ENCODE measurements around the gene PRIMA1.
"Not testable (repeated sequence)": the region's sequence is repeated elsewhere in the genome, so short reads cannot be mapped to it uniquely, and the experiment has no call there.

PRIMA1 gene, protein sequence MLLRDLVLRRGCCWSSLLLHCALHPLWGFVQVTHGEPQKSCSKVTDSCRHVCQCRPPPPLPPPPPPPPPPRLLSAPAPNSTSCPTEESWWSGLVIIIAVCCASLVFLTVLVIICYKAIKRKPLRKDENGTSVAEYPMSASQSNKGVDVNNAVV

DNA sequence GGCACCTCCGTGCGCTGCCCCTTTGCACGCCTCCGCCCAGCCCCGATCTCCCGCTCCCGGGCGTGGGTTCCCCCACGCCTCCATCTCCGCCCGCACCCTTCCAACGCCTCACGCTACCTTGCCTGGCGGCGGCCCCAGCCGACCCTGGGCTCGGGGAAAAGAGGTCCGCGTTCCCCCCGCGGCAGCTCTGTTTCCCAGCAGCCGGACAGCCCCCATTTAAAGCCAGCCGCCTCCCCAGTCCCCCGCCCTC lies at the start of gene PRIMA1:
PRIMA1 (minus strand) TSS at position 193 of the 250 bp plus-strand sequence. CDS start 767 bp downstream, outside the sequence.
- DNase-seq, result no peak

- no peak for DNase-seq
Observed at GRCh38 chr14:93834699-93835371, 46.5 kb upstream of the PRIMA1 start.

GRCh38 chr14:93832665-93833064 lies 44.4 kb upstream of the PRIMA1 start:
- no peak for DNase-seq

GRCh38 chr14:93832081-93832480 lies 43.8 kb upstream of the PRIMA1 start:
- DNase-seq, result no peak

DNA sequence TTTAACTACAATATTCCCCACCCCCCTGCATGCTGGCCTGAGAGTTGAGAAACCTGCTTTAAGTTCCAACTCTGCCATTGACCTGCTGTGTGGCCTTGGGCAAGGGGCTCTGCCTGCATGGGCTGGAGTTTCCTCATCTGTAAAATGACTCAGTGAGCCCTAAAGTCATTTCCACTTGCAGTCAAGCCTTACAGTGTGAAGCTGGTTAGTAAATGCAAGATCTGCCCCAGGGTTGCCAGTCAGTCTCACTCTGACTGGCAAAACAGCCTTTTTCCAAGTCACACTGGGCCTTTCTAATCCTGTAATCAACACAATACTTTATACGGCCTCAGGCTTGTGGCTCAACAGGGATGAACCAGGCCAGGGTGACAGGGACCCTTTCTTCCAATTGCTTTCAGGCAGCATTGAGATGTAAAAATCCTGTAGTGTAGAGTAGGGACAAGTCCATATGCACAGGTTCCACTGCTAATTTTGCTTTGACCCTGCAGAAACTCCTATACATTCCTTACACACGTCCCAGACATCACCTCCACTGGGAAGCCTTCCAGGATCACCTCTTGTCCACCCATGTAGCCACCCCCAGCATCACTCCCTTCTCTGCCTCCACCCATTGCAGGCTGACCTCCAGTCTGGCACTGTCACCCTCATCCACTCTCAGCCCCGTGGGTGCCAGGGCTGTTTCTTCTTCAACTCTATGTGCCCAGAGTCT lies 42.6 kb upstream of the PRIMA1 start:
- DNase-seq, result no peak

GRCh38 chr14:93829839-93830481 lies 41.7 kb upstream of the PRIMA1 start:
- DNase-seq, result no peak

- DNase-seq, result no peak
Observed at GRCh38 chr14:93825235-93825553, 36.9 kb upstream of the PRIMA1 start.

- DNase-seq, result no peak
Observed at GRCh38 chr14:93824518-93825234, 36.4 kb upstream of the PRIMA1 start.

- no peak for DNase-seq
Observed at GRCh38 chr14:93824076-93824475, 35.8 kb upstream of the PRIMA1 start.

- no peak for DNase-seq
Observed at GRCh38 chr14:93821051-93821450, 32.8 kb upstream of the PRIMA1 start.

GRCh38 chr14:93818857-93819256 lies 30.6 kb upstream of the PRIMA1 start:
- DNase-seq, result no peak

- no peak for DNase-seq
Observed at GRCh38 chr14:93811676-93812075, 23.4 kb upstream of the PRIMA1 start.

DNA sequence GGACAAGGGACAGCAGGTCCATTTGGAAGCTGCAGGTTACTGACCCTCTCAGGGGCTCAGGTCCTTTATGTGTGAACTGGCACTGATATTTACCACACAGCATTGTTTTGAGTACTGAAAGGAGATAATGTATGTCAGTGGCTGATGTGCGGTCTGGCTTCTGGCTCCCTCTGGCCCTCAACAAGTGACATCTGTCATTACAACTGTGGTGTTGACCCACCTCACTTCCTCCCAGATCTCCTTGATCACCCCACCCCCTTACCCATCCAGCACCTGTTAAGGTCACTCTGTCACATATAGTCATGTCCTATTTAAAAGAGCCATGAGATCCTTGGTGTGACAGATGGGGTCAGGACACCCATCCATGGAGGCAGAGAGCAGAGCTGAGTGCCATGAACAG lies 22.7 kb upstream of the PRIMA1 start:
- DNase-seq, result no peak

- DNase-seq, result not testable (repeated sequence)
Observed at GRCh38 chr14:93809491-93810420, 21.5 kb upstream of the PRIMA1 start.

DNA sequence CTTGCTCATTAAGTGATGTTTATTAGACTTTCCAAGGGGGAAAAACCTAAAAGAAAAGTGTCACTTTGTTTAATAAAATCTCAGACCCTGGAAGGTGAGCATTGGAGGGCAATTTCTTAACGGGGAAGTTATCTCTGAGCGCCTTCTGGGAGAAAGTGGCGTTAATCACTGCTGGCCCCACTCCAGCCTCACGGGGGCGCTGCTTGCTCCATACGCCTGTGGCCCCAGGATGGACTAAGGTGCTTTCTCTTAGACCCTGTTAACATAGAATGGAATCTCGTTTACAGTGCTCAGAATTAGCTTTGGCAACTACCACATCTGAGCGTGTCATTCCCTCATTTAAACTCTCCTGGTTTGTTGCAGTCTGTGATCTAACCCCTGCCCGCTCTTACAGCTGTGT lies 16.4 kb upstream of the PRIMA1 start:
- no peak for DNase-seq

DNA sequence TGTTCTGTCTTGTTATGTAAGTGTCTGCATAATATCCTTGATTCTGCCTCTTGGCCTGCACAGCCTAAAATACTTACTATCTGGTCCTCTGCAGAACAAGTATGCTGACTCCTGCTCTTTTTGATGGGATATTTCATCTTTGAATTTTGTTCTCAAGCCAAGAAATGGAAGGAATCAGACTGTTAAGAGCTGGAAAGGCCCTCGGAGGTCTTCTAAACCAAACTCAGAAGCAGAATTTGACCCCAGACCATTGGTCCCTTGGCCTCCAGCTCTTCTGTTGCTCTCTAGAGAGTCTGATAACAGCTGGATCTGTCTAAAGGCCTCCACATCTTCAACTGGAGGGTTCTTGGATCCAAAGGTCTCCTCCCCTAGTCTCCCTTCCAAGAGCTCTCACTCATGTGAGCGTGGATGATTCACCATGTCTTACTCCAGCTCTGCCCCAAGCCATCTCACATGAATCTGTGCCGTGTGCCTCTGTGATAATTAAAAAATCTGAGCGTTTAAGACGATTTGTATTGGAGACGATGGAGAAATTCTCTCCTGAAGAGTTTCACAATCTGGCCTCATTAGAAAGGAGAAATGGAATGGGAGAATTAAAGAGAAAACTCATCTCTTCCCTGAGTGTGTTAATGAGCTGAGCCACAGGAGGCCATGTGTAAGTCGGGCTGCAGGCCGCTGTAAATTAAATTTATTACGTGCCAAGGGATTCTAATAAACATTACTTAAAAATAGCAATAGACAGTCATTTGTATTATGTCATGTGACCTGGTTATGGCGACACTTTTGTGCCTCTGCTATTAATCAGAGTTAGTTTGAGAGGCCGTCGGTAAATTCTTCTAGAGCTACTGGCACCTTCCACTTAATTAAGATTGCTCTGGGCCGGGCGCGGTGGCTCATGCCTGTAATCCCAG lies 15.4 kb upstream of the PRIMA1 start:
- no peak for DNase-seq

DNA sequence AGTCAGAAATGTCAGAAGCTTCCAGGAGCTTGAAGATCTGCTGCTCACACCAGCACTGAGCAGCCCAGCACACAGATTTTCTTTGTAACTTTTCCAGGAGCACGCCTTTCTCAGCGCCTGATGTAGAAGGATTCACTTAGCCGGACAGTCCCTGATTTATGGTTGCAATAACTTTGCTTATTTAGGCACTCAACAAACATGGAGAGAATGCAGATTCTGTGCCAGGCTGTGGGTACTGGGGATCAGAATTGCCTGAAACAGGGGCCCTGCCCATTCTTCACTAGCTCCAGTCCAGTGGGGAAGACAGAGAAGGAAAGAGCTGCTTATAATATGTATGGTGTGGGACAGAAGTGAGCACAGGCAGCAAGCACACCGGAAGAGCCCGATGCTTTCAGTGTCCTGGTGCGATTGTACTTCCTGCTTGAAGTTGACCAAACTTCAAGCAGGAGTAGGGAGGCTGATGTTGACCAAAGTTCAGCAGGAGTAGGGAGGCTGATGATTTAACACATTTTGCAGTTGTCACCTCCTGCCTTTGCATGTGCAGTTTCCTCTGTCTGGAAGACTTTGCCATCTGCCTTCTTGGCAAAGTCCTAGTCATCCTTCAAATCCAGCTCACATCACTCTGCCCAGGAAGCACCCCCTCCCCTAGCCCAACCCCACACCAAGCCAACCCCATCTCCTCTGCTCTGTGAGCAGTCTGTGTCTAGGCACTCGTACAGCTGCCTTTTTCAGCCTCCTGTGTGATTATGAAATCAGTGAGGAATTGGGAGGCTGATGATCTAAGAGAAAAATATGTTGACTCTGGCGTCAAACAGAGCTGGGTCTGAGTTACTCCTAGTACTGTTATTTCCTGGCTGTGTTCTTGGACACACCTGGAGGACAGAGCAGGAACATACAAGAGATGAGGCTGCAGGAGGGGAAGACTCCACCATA lies 12.0 kb upstream of the PRIMA1 start:
- DNase-seq, result no peak

- DNase-seq, result no peak
Observed at GRCh38 chr14:93799617-93799988, 11.3 kb upstream of the PRIMA1 start.

DNA sequence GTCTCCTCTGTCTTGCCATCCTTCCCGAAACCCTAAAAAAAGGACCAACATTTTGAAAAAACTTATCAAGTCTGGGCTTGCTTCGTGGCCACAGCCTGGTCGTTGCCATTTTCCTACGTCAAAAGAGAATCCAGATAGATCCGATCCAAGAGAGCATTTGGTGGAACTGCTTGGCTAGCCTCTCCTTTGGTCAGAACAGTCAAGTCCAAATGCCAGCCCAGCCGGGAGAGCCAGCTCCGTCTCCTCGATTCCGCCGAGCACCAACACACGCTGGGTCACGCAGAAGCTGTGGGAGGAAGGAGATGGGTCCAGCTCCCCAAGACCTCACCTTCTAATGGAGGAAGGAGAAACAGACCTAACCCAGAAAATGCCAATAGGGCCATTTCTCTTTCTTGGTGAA lies 9.3 kb upstream of the PRIMA1 start:
- DNase-seq, result no peak

DNA sequence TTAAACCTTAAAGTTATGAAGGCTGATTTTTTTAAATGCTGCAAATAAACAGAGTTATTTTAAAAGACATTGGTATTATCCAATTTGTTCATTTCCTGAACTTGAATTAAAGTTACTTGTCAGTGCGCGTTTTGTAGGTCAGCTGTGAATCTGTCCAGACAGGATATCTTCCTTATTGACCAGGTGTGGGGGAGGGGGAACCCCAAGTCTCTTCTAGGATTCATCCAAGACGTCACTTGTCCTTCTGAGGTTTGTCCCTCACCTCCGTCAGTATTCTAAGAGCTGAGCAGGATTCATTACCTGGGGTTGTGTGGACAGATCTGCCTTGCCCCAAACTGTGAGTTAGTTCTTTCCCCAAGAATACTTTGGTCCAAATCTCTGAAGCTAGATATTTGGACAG lies 8.8 kb upstream of the PRIMA1 start:
- no peak for DNase-seq
